ENCODE measurements around the gene FBLN5. TPM values are rescaled to one million over a fixed set of nuclear protein-coding genes. Genes with fewer than 3 reads are reported as not detected.

Gene FBLN5
- total and polyA plus RNA-seq, 9 of the 15 experiments (the other 6 are each of a cell fraction or from before 2014, with no cell fraction given): 0.11 to 0.22 TPM; not detected in 7

GRCh38 chr14:91841065-91841464, 106.4 kb downstream of the FBLN5 start:
- Histone ChIP-seq H3K4me2 (ENCODE audit: insufficient read depth, low read length) (no peak overlapping the region), H3K9me1 (ENCODE audit: control insufficient read depth, insufficient read depth, low read length) (no peaks in the 10 kb centered on the region), H4K20me1 (replicated peaks; ENCODE audit: control insufficient read depth, insufficient read depth, low read length) (no peaks in the 10 kb centered on the region), H3K27ac (ENCODE audit: extremely low read depth, low read depth, low read length) (no peak overlapping the region), H3K9me3 (replicated peaks; ENCODE audit: control insufficient read depth, insufficient read depth, low read depth, low read length) (no peaks in the 10 kb centered on the region), H3K27me3 (ENCODE audit: control insufficient read depth in 2 of 2, insufficient read depth in 2 of 2, low read length in 2 of 2) (peaks cover 0 to under 1% of the 10 kb centered on the region in 2 experiments; a peak in 1 of 5 replicates), H2AFZ (ENCODE audit: low read depth, low read length) (no peak overlapping the region), H3K4me3 (no peak overlapping the region), H3K79me2 (ENCODE audit: control insufficient read depth, insufficient read depth, low read length) (no peaks in the 10 kb centered on the region), H3K4me1 (replicated peaks in 1 of 2; ENCODE audit: control insufficient read depth in 2 of 2, insufficient read depth in 2 of 2, low read length in 2 of 2) (peaks cover 2 to 7% of the 10 kb centered on the region in 2 experiments; a peak in 3 of 5 replicates), H3K9ac (ENCODE audit: insufficient read depth in 1 of 2, low read depth in 2 of 2, low read length in 2 of 2) (no peak overlapping the region), H3K36me3 (ENCODE audit: control insufficient read depth, insufficient read depth, low read length) (no peaks in the 10 kb centered on the region)
- no peak for DNase-seq (ENCODE audit: extremely low read depth in 1 of 4, low spot score in 3 of 4)
- no peak for FAIRE-seq
- ChIA-PET POLR2A (no interaction called here), CTCF (ENCODE audit: low intra/inter-chr PET ratio) (no interaction called here)
- no peak for ATAC-seq
- no peak for TF ChIP-seq ZNF444 (CRISPR knock-in tag; IDR thresholded peaks at IDR 0.05)
- TF ChIP-seq SMC3 (conservative IDR thresholded peaks at IDR 0.05; ENCODE audit: insufficient read depth, low read depth, low read length): no peak
- no peak for TF ChIP-seq THRB (CRISPR knock-in tag; conservative IDR thresholded peaks at IDR 0.05)
- intact Hi-C loops (cut with micrococcal nuclease) (no loop called here), in situ Hi-C loops (cut with MboI) (no loop called here)
- BruUV-seq (replicated peaks): no TSS peak

DNA sequence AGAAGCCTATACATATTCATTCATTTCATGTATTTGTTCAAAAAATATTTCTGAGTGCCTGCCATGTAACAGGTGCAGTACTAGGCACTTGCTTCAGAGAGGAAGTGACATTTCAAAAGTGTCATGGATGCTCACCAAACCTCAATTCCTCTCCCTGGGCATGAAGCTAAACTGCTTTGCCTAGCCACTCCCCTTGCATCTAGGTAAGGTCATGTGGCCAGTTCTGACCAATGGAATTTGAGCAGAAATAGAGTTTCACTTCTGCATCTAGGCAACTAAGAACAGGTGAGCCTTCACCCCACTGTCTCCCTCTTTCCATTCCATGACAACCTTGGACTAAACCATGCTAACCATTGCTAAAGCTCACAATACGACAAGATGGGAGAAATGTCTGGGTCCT, 107.7 kb downstream of the FBLN5 start:
- Histone ChIP-seq H3K9ac (ENCODE audit: insufficient read depth in 1 of 2, low read depth in 2 of 2, low read length in 2 of 2) (no peak overlapping the region), H3K79me2 (ENCODE audit: control insufficient read depth, insufficient read depth, low read length) (peaks cover 3% of the 10 kb centered on the region; the same call in 1 of the 3 replicates), H3K4me1 (replicated peaks in 1 of 2; ENCODE audit: control insufficient read depth in 2 of 2, insufficient read depth in 2 of 2, low read length in 2 of 2) (peaks cover 2 to 13% of the 10 kb centered on the region in 2 experiments; a peak in 3 of 5 replicates), H4K20me1 (replicated peaks; ENCODE audit: control insufficient read depth, insufficient read depth, low read length) (no peaks in the 10 kb centered on the region), H3K4me2 (ENCODE audit: insufficient read depth, low read length) (no peak overlapping the region), H3K27me3 (ENCODE audit: control insufficient read depth in 2 of 2, insufficient read depth in 2 of 2, low read length in 2 of 2) (peaks cover 0 to 5% of the 10 kb centered on the region in 2 experiments; a peak in 1 of 5 replicates), H3K9me3 (replicated peaks; ENCODE audit: control insufficient read depth, insufficient read depth, low read depth, low read length) (no peaks in the 10 kb centered on the region), H2AFZ (ENCODE audit: low read depth, low read length) (no peak overlapping the region), H3K4me3 (no peak overlapping the region), H3K36me3 (ENCODE audit: control insufficient read depth, insufficient read depth, low read length) (no peaks in the 10 kb centered on the region), H3K27ac (ENCODE audit: extremely low read depth, low read depth, low read length) (no peak overlapping the region), H3K9me1 (ENCODE audit: control insufficient read depth, insufficient read depth, low read length) (no peaks in the 10 kb centered on the region)
- DNase-seq (ENCODE audit: extremely low read depth in 1 of 4, low spot score in 3 of 4): peak in 2 of 4 experiments; percentile 48 to 50
- no peak for ATAC-seq
- 63% methylated on average over 1 of the region's 1 CpG for WGBS (ENCODE audit: insufficient coverage, low coverage, missing lambda C conversion rate)
- intact Hi-C loops (cut with micrococcal nuclease) (no loop called here), in situ Hi-C loops (cut with MboI) (no loop called here)
- no peak for FAIRE-seq
- ChIA-PET CTCF (ENCODE audit: low intra/inter-chr PET ratio) (no interaction called here), POLR2A (no interaction called here)
- no TSS peak for BruUV-seq (replicated peaks)
- TF ChIP-seq ZSCAN29 (IDR thresholded peaks at IDR 0.05): no peak
- TF ChIP-seq ZNF586 (CRISPR knock-in tag; conservative IDR thresholded peaks at IDR 0.05): no peak
- no peak for TF ChIP-seq GABPA (tag; conservative IDR thresholded peaks at IDR 0.05; ENCODE audit: low read depth)
- no peak for TF ChIP-seq ZBTB1 (CRISPR knock-in tag; IDR thresholded peaks at IDR 0.05; ENCODE audit: borderline replicate concordance, low read depth)
- TF ChIP-seq ZNF24 (IDR thresholded peaks at IDR 0.05): no peak
- TF ChIP-seq RFX1 (IDR thresholded peaks at IDR 0.05): no peak
- no peak for TF ChIP-seq MCM2 (IDR thresholded peaks at IDR 0.05; ENCODE audit: low read depth)
- TF ChIP-seq ZNF780A (CRISPR knock-in tag; IDR thresholded peaks at IDR 0.05): no peak
- no peak for TF ChIP-seq SMAD1 (IDR thresholded peaks at IDR 0.05; ENCODE audit: low read depth, low read length, partially characterized antibody)
- peak; percentile 57 for TF ChIP-seq USF2 (CRISPR knock-in tag; IDR thresholded peaks at IDR 0.05)
- TF ChIP-seq, protein P1, sequence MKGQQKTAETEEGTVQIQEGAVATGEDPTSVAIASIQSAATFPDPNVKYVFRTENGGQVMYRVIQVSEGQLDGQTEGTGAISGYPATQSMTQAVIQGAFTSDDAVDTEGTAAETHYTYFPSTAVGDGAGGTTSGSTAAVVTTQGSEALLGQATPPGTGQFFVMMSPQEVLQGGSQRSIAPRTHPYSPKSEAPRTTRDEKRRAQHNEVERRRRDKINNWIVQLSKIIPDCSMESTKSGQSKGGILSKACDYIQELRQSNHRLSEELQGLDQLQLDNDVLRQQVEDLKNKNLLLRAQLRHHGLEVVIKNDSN (CRISPR knock-in tag; IDR thresholded peaks at IDR 0.05): peak; percentile 76

All from K562 (cell line).